HG03469 (cell line): ENCODE measurements around the gene CLDN17.

ENCODE experiments used
- ATAC-seq: cut with Tn5 transposase; IDR thresholded peaks from one replicate; pipeline ENCODE4 v1.9.1; 2021; ENCODE audit warnings: mild to moderate bottlenecking, moderate library complexity, moderate number of reproducible peaks; ENCODE audit not compliant: unreplicated experiment

CLDN17 gene

DNA sequence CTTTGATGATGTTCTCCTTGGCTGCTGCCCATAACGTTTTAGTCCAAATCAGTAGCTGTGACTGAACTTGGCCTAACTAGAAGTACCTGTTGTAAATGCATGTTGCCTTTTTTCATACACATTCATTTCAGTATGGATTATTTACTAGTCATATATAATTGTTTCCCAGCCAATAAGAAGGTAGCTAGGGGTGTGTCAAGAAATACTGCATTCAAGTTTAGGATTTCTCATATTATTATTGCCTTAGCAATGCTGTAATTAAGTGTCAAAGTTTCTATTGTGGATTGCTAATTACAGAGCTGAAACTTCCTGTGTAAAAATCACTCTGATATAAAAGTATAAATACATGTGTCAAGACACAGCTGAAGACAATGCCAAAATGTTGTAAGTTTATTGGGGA lies at the start of gene CLDN17:
Gene CLDN17, minus strand, starts transcription at position 101 of the 400 bp plus-strand sequence. CDS start 188 bp downstream, outside the sequence.
- no peak for ATAC-seq

GRCh38 chr21:30216041-30216723 lies 49.6 kb upstream of the CLDN17 start, which contains the start of gene CLDN8:
Gene CLDN8 (minus strand): TSS chr21:30216097. CDS start chr21:30215925, 172 bp downstream.
- ATAC-seq, result no peak

DNA sequence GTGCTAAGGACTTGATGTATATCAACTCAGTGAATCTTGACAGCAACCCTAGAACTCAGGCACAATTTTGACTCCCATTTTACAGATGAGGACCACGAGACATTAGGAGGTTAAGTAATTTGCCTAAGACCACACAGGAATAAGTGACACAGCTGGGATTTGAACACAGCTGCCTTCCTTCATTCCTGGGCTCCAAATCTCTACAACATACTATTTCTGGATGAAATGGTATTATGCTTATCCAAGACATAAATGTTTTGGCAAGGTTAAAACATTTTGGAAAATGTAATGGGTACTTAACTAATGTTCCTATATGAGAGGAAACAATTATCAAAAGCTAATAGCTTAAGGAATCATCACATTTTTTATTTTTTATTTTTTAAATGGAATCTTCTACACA lies 44.5 kb upstream of the CLDN17 start:
- ATAC-seq, result no peak

DNA sequence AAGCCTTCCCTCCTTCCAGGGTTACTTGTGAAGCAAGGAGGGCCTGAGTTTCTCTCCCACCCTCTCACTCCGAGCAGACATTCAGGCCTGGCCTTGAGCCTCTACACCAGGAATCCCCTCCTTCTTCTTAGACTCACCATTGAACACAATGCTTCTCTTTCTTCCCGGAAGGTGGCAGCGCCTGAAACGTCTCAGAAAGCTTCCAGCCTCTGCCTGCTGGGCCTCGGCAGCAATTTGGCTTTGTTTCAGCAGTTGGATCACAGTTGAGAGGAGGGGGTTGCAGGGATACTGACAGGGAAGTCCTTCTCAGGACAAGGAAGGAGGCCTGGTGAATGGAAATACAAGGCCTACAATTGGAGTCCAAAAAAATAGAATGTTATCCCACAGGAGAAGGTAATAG lies 43.0 kb upstream of the CLDN17 start:
- ATAC-seq, result no peak

GRCh38 chr21:30207252-30207579 lies 40.6 kb upstream of the CLDN17 start:
- ATAC-seq, result no peak

GRCh38 chr21:30206551-30207251 lies 40.1 kb upstream of the CLDN17 start:
- ATAC-seq, result no peak

DNA sequence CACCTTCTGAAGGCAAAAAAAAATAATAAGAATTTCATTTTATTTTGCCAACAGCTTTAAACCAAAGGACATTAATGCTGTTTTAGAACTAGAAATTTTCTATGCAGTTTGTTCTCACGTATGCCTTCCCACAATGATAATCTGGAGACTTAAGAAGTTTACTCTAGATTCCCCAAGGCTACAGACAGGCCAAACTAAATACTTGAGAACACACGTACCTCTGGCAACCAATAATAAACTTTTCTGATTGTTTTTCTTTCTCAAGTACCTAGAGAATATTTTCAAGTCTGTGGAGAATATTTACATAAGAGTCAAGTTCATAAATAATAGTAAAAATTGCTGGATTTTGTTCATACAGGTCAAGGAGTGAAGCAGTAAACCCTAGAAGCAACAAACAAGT lies 33.4 kb upstream of the CLDN17 start:
- ATAC-seq, result no peak

- ATAC-seq, result no peak
Measured at GRCh38 chr21:30194701-30195299, 28.2 kb upstream of the CLDN17 start.

DNA sequence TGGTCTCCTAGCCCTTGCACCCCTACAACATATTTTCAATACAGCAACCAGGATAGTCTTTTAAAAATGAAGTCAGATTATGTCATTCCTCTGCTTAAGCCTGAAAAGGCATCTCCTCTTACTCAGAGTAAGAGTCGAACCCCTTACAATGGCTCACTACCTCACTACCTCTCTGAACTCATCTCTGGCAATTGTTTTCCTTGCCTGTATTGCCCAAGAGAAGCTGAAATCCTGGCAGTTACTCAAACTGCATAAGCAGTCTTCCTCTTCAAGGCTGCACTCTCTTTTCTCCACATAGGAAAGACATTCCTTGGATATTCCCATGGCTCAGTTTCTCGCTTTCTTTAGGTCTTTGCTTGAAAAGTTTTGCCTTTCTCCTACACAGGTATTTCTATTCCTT lies 26.6 kb upstream of the CLDN17 start:
- ATAC-seq, result no peak

DNA sequence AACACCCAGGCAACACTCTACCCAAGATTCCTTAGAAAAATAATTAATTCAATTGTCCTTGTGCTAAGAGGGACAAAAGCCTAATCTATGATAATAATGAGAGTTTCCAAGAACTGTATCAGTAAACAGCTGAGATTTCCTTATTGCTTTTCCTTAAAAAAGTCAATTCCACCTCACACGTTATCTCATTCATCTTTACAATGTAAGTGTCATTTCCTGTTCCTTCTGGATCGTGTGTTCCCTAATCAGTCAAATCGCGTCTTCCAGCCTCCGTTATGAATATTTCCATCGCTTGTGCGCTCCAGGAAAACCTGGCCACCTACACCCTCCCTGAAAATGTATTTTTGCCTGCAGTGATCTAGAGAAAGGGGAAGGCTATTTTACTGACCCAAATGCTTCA lies 23.9 kb upstream of the CLDN17 start:
- ATAC-seq, result no peak

- no peak for ATAC-seq
Measured at GRCh38 chr21:30189773-30190172, 23.2 kb upstream of the CLDN17 start.

GRCh38 chr21:30186242-30186641 lies 19.6 kb upstream of the CLDN17 start:
- ATAC-seq, result no peak

DNA sequence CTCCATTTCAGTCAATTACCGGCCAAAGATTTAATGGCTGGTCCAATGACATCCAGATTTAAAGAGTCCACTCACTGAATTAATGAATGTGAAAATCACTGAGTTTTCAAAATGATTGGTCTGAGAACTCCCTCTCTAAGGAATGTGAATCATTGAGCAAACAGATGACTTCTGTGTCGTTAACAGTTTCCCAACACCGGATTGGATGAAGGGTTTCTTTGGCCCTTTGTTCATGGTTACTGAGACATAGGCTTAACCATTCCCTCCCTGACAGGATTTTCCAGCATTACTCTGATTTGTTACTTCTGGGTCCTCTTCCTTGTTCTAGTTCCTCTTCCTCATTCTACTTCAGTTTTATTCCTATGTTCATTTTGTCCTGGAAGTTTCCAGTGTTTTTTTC lies 1.5 kb upstream of the CLDN17 start:
- no peak for ATAC-seq

- no peak for ATAC-seq
Measured at GRCh38 chr21:30166171-30166570, 434 bp downstream of the CLDN17 start.

DNA sequence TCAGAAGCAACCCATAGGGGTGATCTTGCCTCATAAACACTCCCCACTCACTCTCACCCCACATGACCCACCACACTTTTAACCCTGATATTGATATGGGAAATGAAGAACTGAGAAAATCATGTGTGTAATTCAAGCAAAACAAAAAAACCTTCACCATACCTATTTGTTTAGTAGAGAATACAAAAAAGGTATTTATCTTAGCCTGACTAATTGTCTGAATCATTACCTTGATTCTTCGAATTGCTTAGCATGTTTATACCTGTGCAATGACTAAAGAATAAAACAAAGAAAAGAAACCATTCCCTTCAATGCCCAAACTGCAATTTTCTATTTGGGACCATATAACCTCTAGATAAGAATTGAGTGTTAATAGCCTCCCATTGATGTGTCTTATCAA lies 1.8 kb downstream of the CLDN17 start:
- no peak for ATAC-seq

DNA sequence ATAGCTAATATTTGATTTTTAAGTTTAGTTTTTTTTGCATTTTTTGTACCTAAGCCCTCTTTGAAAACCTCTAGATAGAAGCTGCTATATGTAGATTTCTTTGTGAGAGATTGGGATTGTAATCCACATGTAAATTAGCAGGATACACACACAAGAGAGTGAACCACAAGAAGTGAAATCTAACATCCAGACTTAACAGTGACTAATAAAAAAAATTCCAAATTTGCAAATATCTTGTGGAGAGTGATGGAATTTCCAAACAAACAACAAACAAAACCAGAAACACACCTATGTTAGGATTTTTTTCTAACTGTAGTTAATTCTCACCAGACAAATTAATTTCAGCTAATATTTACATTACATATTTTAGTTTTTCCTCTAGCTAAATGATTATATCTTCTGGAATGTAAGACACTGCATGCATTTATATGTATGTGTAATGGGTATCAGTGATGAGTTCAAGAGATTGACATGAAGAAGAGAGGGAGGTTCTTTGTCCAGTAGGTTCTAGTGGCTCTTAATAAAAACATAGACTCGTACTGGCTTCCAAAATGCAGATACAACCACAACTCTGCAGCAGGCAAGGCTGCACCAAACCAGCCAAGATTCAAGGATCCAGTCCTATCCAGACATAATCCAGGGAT lies 12.8 kb downstream of the CLDN17 start:
- no peak for ATAC-seq

GRCh38 chr21:30152792-30153191 lies 13.8 kb downstream of the CLDN17 start:
- ATAC-seq, result no peak

DNA sequence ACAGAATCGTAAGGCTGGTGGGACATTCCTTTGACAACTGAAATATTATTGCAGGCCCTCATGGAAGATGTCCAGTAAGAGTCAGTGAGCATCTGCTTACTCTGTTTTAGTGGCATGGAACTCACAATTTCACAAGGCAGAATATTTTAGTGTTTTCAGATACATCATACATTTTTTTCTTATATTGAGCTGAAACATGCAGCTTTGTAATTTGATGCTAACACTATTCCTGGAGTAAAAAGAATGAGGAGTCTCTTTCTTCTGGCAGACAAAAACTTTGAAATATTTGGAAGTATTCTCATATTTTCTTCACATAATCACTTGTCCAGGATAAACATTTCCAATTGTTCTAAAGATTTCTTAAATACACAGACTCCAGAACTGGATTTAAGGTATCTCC lies 17.7 kb downstream of the CLDN17 start:
- no peak for ATAC-seq

DNA sequence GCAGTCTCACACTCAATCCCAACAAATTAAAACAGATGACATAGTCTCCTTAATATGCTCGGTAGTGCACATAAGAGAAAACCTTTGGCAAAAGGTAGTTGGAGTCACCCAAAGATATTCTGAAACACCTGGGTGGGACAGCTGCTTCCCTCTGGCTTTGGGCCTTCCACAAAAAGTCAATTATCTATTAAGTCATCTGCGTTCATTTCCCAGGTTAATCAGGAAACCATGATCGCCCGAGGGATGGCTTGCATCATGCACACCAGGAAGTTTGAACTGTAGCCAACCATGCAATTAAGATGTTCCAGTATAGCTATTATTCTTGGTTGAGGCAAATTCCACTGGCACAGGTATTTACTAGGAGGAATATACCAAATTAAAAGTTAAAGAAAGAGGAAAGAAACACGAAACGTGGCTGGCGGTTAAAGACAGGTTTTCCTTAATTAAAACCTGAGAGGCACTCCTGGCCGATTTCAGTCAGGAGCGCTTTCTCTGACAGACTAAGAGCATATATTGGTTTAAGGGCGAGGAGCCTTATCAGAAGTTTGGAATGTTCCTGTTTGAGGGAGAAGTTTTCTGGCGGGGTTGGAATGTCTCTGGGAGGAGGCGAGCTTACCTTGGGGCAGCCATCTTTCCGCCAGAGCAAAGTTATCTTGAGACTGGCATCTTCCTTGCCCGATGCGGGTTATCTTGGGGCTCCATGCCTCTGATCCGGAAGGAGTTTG lies 19.9 kb downstream of the CLDN17 start:
- no peak for ATAC-seq

DNA sequence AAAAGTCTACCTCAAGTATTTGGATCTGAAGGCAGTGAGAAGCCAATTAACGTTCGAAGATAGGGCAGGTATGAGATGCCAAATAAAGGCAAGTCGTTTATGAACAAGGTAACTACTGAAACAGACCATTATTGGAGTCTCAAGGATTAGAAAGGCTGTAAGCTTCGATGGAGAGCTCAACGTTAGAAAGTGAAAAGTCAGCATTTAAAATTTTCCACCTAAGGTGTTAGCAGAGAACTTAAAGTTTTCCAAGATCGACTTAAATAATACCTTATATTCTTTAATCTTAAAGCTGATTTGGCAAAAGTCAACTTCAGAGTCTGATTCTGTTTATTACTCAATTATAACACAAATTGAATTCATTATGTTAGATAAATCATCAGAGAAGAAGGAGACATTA lies 28.1 kb downstream of the CLDN17 start:
- no peak for ATAC-seq

DNA sequence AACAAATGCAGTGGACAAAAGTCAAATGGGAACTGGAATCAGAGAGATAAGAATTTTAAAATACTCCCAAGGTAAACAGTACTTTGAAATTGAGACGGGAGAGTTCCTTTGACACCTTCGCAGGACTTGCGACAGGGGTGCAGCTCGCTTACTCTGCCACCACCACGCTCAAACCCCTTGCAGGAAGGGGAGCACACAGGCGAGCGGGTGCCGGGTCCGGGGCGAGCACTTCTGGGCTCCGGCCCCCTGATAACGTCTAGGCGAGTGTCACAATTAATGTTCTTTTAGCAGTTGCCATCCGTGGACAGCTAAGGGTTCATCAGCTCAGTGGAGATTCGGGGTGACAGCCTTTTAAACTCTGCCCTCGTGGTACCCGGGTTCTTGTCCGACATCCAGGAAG lies 37.4 kb downstream of the CLDN17 start:
- no peak for ATAC-seq
